SU-DHL-6 (cell line): ENCODE measurements around the gene GMDS.

ENCODE experiments used
- H2AFZ ChIP-seq: fragments of 200-600 bp; sonication (generic); 2 replicates; pipeline ENCODE4 v1.6.1; 2014; ENCODE audit warnings: low read depth, mild to moderate bottlenecking, moderate library complexity, mixed read lengths, antibody characterized with exemption, low read length; ENCODE audit not compliant: severe bottlenecking
- H3F3A ChIP-seq: fragments of 200-600 bp; shearing (Covaris generic); 2 replicates; pipeline ENCODE4 v1.6.0; 2016; ENCODE audit warnings: antibody characterized with exemption, mild to moderate bottlenecking; ENCODE audit not compliant: insufficient read depth
- H3K27ac ChIP-seq: fragments of 200-600 bp; sonication (generic); 2 replicates; pipeline ENCODE4 v1.5.1; 2016; ENCODE audit warnings: low read depth, mild to moderate bottlenecking, low read length, moderate library complexity, mixed read lengths
- H3K27me3 ChIP-seq: fragments of 200-600 bp; sonication (generic), shearing (Covaris generic); 2 replicates; pipeline ENCODE4 v1.6.0; 2014; ENCODE audit warnings: mild to moderate bottlenecking, low read length
- H3K36me3 ChIP-seq: fragments of 200-600 bp; sonication (generic); 2 replicates; pipeline ENCODE4 v1.6.1; 2014; ENCODE audit warnings: mild to moderate bottlenecking, low read length, mixed read lengths
- H3K4me2 ChIP-seq: fragments of 300-600, 200-600 bp; shearing (Covaris generic), sonication (generic); 2 replicates; pipeline ENCODE4 v1.6.0; 2014; ENCODE audit warnings: low read length, low read depth, mild to moderate bottlenecking; ENCODE audit not compliant: poor library complexity, severe bottlenecking
- H3K4me3 ChIP-seq: fragments of 200-600 bp; sonication (generic); 2 replicates; pipeline ENCODE4 v1.5.1; 2014; ENCODE audit warnings: antibody characterized with exemption, low read length, mild to moderate bottlenecking, mixed read lengths; ENCODE audit not compliant: insufficient read depth, poor library complexity, severe bottlenecking
- H3K79me2 ChIP-seq: fragments of 200-600 bp; sonication (generic); 2 replicates; pipeline ENCODE4 v1.6.1; 2014; ENCODE audit warnings: mild to moderate bottlenecking, low read length, moderate library complexity; ENCODE audit not compliant: insufficient read depth
- H3K9ac ChIP-seq: fragments of 200-600 bp; sonication (generic); 2 replicates; pipeline ENCODE4 v1.7.0; 2014; ENCODE audit warnings: mild to moderate bottlenecking, low read length
- H3K9me2 ChIP-seq: fragments of 200-600 bp; sonication (generic); replicated peaks from 2 replicates; pipeline ENCODE4 v1.6.1; 2014; ENCODE audit warnings: low read length; ENCODE audit not compliant: insufficient read depth
- H3K9me3 ChIP-seq: fragments of 200-600 bp; sonication (generic); 2 replicates; pipeline ENCODE4 v1.6.1; 2014; ENCODE audit warnings: low read length, mixed read lengths; ENCODE audit not compliant: insufficient read depth
- H4K20me1 ChIP-seq: fragments of 200-600 bp; sonication (generic); 2 replicates; pipeline ENCODE4 v1.6.1; 2014; ENCODE audit warnings: low read depth, mild to moderate bottlenecking, antibody characterized with exemption, low read length, moderate library complexity, mixed read lengths
- EZH2phosphoT487 ChIP-seq: fragments of 200-600 bp; sonication (generic), shearing (Covaris generic); conservative IDR thresholded peaks from 2 replicates; pipeline ENCODE4 v1.6.1; 2018; ENCODE audit warnings: mild to moderate bottlenecking, antibody characterized with exemption, low read length, moderate library complexity, mixed read lengths
- TF ChIP-seq, protein P1 (sequence below): fragments of 200-600 bp; sonication (generic); IDR thresholded peaks from one replicate; pipeline ENCODE4 v1.5.1; 2017; ENCODE audit warnings: antibody characterized with exemption, mild to moderate bottlenecking, low read length, moderate library complexity; ENCODE audit not compliant: insufficient read depth, poor library complexity, severe bottlenecking

Gene GMDS

GRCh38 chr6:2109796-2110195 lies 135.6 kb downstream of the GMDS start:
- no peaks in the 10 kb centered on the region for H3K9me3 ChIP-seq

DNA sequence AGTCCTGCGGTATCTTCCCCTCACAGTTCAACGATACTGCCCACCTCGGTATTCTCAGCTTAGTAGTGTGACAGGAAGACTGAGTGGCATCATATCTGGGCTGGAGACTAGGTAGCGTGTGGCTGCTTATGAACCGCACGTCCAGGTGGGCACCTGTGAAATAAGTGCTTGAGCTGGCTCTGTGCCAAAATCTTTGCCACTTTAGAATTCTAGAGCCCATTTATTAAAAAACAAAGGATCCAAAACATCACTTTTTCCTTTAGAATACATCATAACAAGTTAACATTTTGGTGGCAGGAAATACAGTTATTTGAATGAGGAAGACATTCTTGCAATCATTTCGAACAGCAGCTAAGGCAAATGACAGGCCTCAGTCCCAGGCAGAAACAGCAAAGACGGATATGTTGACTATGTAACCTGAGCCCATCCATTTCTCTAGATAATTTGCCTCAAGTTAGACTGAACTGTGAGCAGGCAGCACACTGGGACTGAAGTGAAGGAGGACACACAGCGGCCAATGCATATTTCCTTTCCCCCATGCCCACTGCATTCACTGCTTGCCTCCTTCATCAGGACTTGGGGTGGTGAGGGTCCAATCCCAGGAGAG lies 136.6 kb downstream of the GMDS start:
- no peaks in the 10 kb centered on the region for H4K20me1 ChIP-seq
- no peak for TF ChIP-seq EZH2phosphoT487
- TF ChIP-seq, protein P1, sequence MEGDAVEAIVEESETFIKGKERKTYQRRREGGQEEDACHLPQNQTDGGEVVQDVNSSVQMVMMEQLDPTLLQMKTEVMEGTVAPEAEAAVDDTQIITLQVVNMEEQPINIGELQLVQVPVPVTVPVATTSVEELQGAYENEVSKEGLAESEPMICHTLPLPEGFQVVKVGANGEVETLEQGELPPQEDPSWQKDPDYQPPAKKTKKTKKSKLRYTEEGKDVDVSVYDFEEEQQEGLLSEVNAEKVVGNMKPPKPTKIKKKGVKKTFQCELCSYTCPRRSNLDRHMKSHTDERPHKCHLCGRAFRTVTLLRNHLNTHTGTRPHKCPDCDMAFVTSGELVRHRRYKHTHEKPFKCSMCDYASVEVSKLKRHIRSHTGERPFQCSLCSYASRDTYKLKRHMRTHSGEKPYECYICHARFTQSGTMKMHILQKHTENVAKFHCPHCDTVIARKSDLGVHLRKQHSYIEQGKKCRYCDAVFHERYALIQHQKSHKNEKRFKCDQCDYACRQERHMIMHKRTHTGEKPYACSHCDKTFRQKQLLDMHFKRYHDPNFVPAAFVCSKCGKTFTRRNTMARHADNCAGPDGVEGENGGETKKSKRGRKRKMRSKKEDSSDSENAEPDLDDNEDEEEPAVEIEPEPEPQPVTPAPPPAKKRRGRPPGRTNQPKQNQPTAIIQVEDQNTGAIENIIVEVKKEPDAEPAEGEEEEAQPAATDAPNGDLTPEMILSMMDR = no peak
- H3K27ac ChIP-seq = no peak overlapping the region
- H2AFZ ChIP-seq = no peak overlapping the region
- H3K27me3 ChIP-seq = no peaks in the 10 kb centered on the region
- H3K79me2 ChIP-seq = no peaks in the 10 kb centered on the region
- H3K36me3 ChIP-seq = no peaks in the 10 kb centered on the region
- no peaks in the 10 kb centered on the region for H3K9me3 ChIP-seq
- H3F3A ChIP-seq = no peaks in the 10 kb centered on the region; the same call in 1 of the 2 replicates
- H3K9me2 ChIP-seq = no peaks in the 10 kb centered on the region
- no peak overlapping the region for H3K4me3 ChIP-seq
- H3K4me2 ChIP-seq = no peak overlapping the region
- no peak overlapping the region for H3K9ac ChIP-seq

More at GRCh38 chr6:2109796-2110195, 135.6 kb downstream of the GMDS start:
- no peaks in the 10 kb centered on the region; the same call in 1 of the 2 replicates for H3F3A ChIP-seq
- TF ChIP-seq, protein P1 = no peak
- TF ChIP-seq EZH2phosphoT487 = no peak
- no peak overlapping the region for H3K9ac ChIP-seq
- H3K4me3 ChIP-seq = no peak overlapping the region
- no peaks in the 10 kb centered on the region for H3K9me2 ChIP-seq
- H3K27me3 ChIP-seq = no peaks in the 10 kb centered on the region
- no peaks in the 10 kb centered on the region for H3K79me2 ChIP-seq
- H4K20me1 ChIP-seq = no peaks in the 10 kb centered on the region
- H3K36me3 ChIP-seq = no peaks in the 10 kb centered on the region
- no peak overlapping the region for H3K4me2 ChIP-seq
- H2AFZ ChIP-seq = no peak overlapping the region
- no peak overlapping the region for H3K27ac ChIP-seq

GRCh38 chr6:2104524-2104880 lies 140.9 kb downstream of the GMDS start:
- H3K36me3 ChIP-seq = no peaks in the 10 kb centered on the region
- no peak overlapping the region for H3K27ac ChIP-seq
- no peaks in the 10 kb centered on the region; the same call in 1 of the 2 replicates for H4K20me1 ChIP-seq
- no peaks in the 10 kb centered on the region for H3K79me2 ChIP-seq
- H3K27me3 ChIP-seq = no peaks in the 10 kb centered on the region
- TF ChIP-seq EZH2phosphoT487 = no peak
- TF ChIP-seq, protein P1 = no peak
- no peak overlapping the region for H3K9ac ChIP-seq
- no peaks in the 10 kb centered on the region for H3K9me3 ChIP-seq
- H2AFZ ChIP-seq = no peak overlapping the region
- no peak overlapping the region for H3K4me2 ChIP-seq
- H3K4me3 ChIP-seq = no peak overlapping the region
- H3F3A ChIP-seq = no peaks in the 10 kb centered on the region; the same call in 1 of the 2 replicates
- H3K9me2 ChIP-seq = no peaks in the 10 kb centered on the region
